ENCODE results near the gene MIEF2.

- TF ChIP-seq CTCF (IDR thresholded peaks at IDR 0.05 in 4 of 5, conservative IDR thresholded peaks at IDR 0.05 in 1 of 5): no peak
- no peak for TF ChIP-seq POLR2A (IDR thresholded peaks at IDR 0.05)
Observed at GRCh38 chr17:18257982-18258355, 2.5 kb upstream of the MIEF2 start.

All from gastrocnemius medialis (tissue), 4 donors.